Kidney epithelial cell (primary cell): ENCODE results near the gene GOSR2. TPM values are rescaled to one million over a fixed set of nuclear protein-coding genes. Genes with fewer than 3 reads are reported as not detected.

Source experiments
- DNase-seq: peaks from one replicate; pipeline ENCODE4 v3.0.0-alpha.2; 2010; ENCODE audit warnings: low read depth
- H3K27me3 ChIP-seq: 2 replicates; pipeline ENCODE4 v1.6.0; 2011; ENCODE audit warnings: low read length; ENCODE audit not compliant: control insufficient read depth, insufficient read depth
- H3K36me3 ChIP-seq: 2 replicates; pipeline ENCODE4 v1.5.1; 2011; ENCODE audit warnings: low read length; ENCODE audit not compliant: control insufficient read depth, insufficient read depth
- H3K4me3 ChIP-seq: 2 replicates; pipeline ENCODE4 v1.5.1; 2011; ENCODE audit warnings: low read depth, mild to moderate bottlenecking, control low read depth, low read length
- CTCF ChIP-seq: IDR thresholded peaks from 2 replicates; pipeline ENCODE4 v1.5.1; 2011; ENCODE audit warnings: mild to moderate bottlenecking, moderate library complexity, low read length, control low read depth, inconsistent platforms; ENCODE audit not compliant: insufficient read depth, poor library complexity, severe bottlenecking
- total RNA-seq: library from RNA; depleted of rRNA; stranded (reverse); fragments of >200 nt; gene quantifications from 2 replicates; pipeline ENCODE4 v1.2.3, GENCODE V29; 2015

Gene GOSR2
- total RNA-seq, 1 donor from 2014 or later: 37.4 TPM

- no peak for DNase-seq
- TF ChIP-seq CTCF: no peak
- Histone ChIP-seq H3K36me3 (no peaks in the 10 kb centered on the region), H3K27me3 (peaks cover 12% of the 10 kb centered on the region), H3K4me3 (no peak overlapping the region)
These were observed 46.0 kb upstream of the GOSR2 start for GRCh38 chr17:46876926-46877325.

GRCh38 chr17:46877466-46877865 is 45.5 kb upstream of the GOSR2 start:
- no peak for DNase-seq
- Histone ChIP-seq H3K36me3 (no peaks in the 10 kb centered on the region), H3K27me3 (peaks cover 12% of the 10 kb centered on the region), H3K4me3 (no peak overlapping the region)
- no peak for TF ChIP-seq CTCF

GRCh38 chr17:46878055-46878454 is 44.9 kb upstream of the GOSR2 start:
- no peak for TF ChIP-seq CTCF
- no peaks in the 10 kb centered on the region for H3K36me3 ChIP-seq
- no peak for DNase-seq
- H3K4me3 ChIP-seq: no peak overlapping the region
- peaks cover 14% of the 10 kb centered on the region for H3K27me3 ChIP-seq

GRCh38 chr17:46879101-46879500 is 43.9 kb upstream of the GOSR2 start:
- no peaks in the 10 kb centered on the region for H3K36me3 ChIP-seq
- H3K27me3 ChIP-seq: peaks cover 19% of the 10 kb centered on the region
- DNase-seq: no peak
- TF ChIP-seq CTCF: no peak
- H3K4me3 ChIP-seq: no peak overlapping the region

- H3K27me3 ChIP-seq: peaks cover 19% of the 10 kb centered on the region
- no peak overlapping the region for H3K4me3 ChIP-seq
- no peak for DNase-seq
- no peaks in the 10 kb centered on the region for H3K36me3 ChIP-seq
- no peak for TF ChIP-seq CTCF
These were observed 41.9 kb upstream of the GOSR2 start for GRCh38 chr17:46881015-46881414.

GRCh38 chr17:46882666-46883065 is 40.3 kb upstream of the GOSR2 start:
- peaks cover 10% of the 10 kb centered on the region for H3K27me3 ChIP-seq
- no peak for DNase-seq
- TF ChIP-seq CTCF: no peak
- H3K4me3 ChIP-seq: no peak overlapping the region
- no peaks in the 10 kb centered on the region for H3K36me3 ChIP-seq
